Immature natural killer cell (primary cell): ENCODE measurements around the gene IFNGR1. TPM values are rescaled to one million over a fixed set of nuclear protein-coding genes. Genes with fewer than 3 reads are reported as not detected.
A peak's percentile ranks its signal among the peaks of the same experiment; 100 is the strongest.
"Not testable (repeated sequence)": the region's sequence is repeated elsewhere in the genome, so short reads cannot be mapped to it uniquely, and the experiment has no call there.

ENCODE experiments used
- DNase-seq, 3 donors: peaks; one replicate each; pipeline ENCODE4 v3.0.0; 2022; ENCODE audit warnings: mixed read lengths in 1 of 3
- H3K27ac Mint-ChIP-seq, 6 donors: one replicate each; pipeline ENCODE4 v1.8.0; 2020; ENCODE audit warnings: mixed read lengths in 6 of 6, mild to moderate bottlenecking in 5 of 6, inconsistent platforms in 4 of 6, moderate library complexity in 3 of 6
- H3K27me3 Mint-ChIP-seq, 3 donors: one replicate each; pipeline ENCODE4 v1.8.0; 2020 to 2021; ENCODE audit warnings: low read depth in 3 of 3, mild to moderate bottlenecking in 3 of 3, mixed read lengths in 3 of 3, moderate library complexity in 3 of 3, inconsistent platforms in 1 of 3
- H3K36me3 Mint-ChIP-seq, 3 donors: one replicate each; pipeline ENCODE4 v1.8.0; 2020; ENCODE audit warnings: mixed read lengths in 3 of 3, inconsistent platforms in 2 of 3, mild to moderate bottlenecking in 2 of 3
- H3K4me1 Mint-ChIP-seq, 2 donors: one replicate each; pipeline ENCODE4 v1.8.0; 2020; ENCODE audit warnings: inconsistent platforms in 2 of 2, mild to moderate bottlenecking in 2 of 2, mixed read lengths in 2 of 2, moderate library complexity in 1 of 2
- H3K4me3 Mint-ChIP-seq, 5 donors: one replicate each; pipeline ENCODE4 v1.8.0; 2020; ENCODE audit warnings: mild to moderate bottlenecking in 5 of 5, mixed read lengths in 5 of 5, inconsistent platforms in 3 of 5, moderate library complexity in 3 of 5
- H3K9me3 Mint-ChIP-seq, 6 donors: one replicate each; pipeline ENCODE4 v1.8.0; 2020; ENCODE audit warnings: mild to moderate bottlenecking in 6 of 6, mixed read lengths in 6 of 6, inconsistent platforms in 4 of 6, moderate library complexity in 3 of 6
- polyA plus RNA-seq, 3 donors: library from polyadenylated mRNA; unstranded; fragments of 300-500 nt; fragmentation: Illumina TruSeq; gene quantifications; one replicate each; pipeline ENCODE4 v1.2.3, GENCODE V29; 2021

IFNGR1 gene
- polyA plus RNA-seq, 3 donors from 2014 or later = 70.4 to 79.3 (median 70.4) TPM

GRCh38 chr6:137254430-137254829, 35.2 kb upstream of the IFNGR1 start:
- Mint-ChIP-seq H3K36me3 (peaks cover 14 to 18% (median 17%) of the 10 kb centered on the region in 3 donors), H3K27ac (peak overlapping the region in 2 of 6 donors; percentile 42 to 74), H3K4me1 (peaks cover 30 to 33% of the 10 kb centered on the region in 2 donors), H3K9me3 (peaks cover 22 to 36% (median 31%) of the 10 kb centered on the region in 6 donors), H3K27me3 (peaks cover 10 to 24% (median 19%) of the 10 kb centered on the region in 3 donors)
- DNase-seq = peak in 1 of 3 donors; percentile 29
- not testable (repeated sequence) for H3K4me3 Mint-ChIP-seq

- Mint-ChIP-seq H3K9me3 (peaks cover 2 to 11% (median 6%) of the 10 kb centered on the region in 6 donors), H3K27me3 (peaks cover 0 to 6% (median 2%) of the 10 kb centered on the region in 3 donors), H3K4me1 (no peaks in the 10 kb centered on the region), H3K27ac (peak overlapping the region in 1 of 6 donors; percentile 3), H3K36me3 (peaks cover 0 to 13% (median 3%) of the 10 kb centered on the region in 3 donors), H3K4me3 (no peak overlapping the region)
- DNase-seq = no peak
Observed at GRCh38 chr6:137248702-137249101, 29.5 kb upstream of the IFNGR1 start.

- H3K27me3 Mint-ChIP-seq = peaks cover 0 to 6% (median 0%) of the 10 kb centered on the region in 3 donors
- no peak for DNase-seq
- no peak overlapping the region for H3K27ac Mint-ChIP-seq
- H3K4me1 Mint-ChIP-seq = no peaks in the 10 kb centered on the region
- H3K36me3 Mint-ChIP-seq = peaks cover 0 to 9% (median 0%) of the 10 kb centered on the region in 3 donors
- H3K9me3 Mint-ChIP-seq = peaks cover 0 to 7% (median 2%) of the 10 kb centered on the region in 6 donors
- no peak overlapping the region for H3K4me3 Mint-ChIP-seq
Observed at GRCh38 chr6:137247724-137248123, 28.5 kb upstream of the IFNGR1 start.

GRCh38 chr6:137246791-137247202, 27.6 kb upstream of the IFNGR1 start:
- DNase-seq = no peak
- no peaks in the 10 kb centered on the region for H3K4me1 Mint-ChIP-seq
- peaks cover 0 to 6% (median 0%) of the 10 kb centered on the region in 3 donors for H3K27me3 Mint-ChIP-seq
- H3K9me3 Mint-ChIP-seq = no peaks in the 10 kb centered on the region
- H3K36me3 Mint-ChIP-seq = peaks cover 0 to 4% (median 0%) of the 10 kb centered on the region in 3 donors
- H3K27ac Mint-ChIP-seq = no peak overlapping the region
- H3K4me3 Mint-ChIP-seq = no peak overlapping the region

DNA sequence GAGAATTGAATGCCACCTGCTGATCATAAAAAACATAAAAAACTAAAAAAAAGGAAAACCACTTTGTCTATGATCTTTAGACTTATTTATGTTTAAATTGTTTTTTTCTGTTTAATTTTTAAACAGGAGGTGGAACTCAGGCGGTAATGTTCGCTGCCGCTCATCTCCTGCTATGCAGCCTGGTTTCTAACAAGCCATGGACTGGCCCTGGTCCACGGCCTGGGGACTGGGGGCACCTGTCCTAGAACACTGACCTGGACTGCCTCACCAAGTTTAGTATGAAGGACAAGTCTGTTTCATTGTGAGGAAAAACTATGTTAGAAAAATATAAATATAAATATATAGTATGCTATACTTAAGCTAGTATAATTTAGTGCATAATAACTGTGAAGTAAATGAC, 27.0 kb upstream of the IFNGR1 start:
- H3K27me3 Mint-ChIP-seq = peaks cover 0 to 6% (median 0%) of the 10 kb centered on the region in 3 donors
- no peak for DNase-seq
- H3K36me3 Mint-ChIP-seq = peaks cover 0 to 4% (median 0%) of the 10 kb centered on the region in 3 donors
- H3K9me3 Mint-ChIP-seq = no peaks in the 10 kb centered on the region
- H3K4me1 Mint-ChIP-seq = no peaks in the 10 kb centered on the region
- no peak overlapping the region for H3K4me3 Mint-ChIP-seq
- H3K27ac Mint-ChIP-seq = no peak overlapping the region

DNA sequence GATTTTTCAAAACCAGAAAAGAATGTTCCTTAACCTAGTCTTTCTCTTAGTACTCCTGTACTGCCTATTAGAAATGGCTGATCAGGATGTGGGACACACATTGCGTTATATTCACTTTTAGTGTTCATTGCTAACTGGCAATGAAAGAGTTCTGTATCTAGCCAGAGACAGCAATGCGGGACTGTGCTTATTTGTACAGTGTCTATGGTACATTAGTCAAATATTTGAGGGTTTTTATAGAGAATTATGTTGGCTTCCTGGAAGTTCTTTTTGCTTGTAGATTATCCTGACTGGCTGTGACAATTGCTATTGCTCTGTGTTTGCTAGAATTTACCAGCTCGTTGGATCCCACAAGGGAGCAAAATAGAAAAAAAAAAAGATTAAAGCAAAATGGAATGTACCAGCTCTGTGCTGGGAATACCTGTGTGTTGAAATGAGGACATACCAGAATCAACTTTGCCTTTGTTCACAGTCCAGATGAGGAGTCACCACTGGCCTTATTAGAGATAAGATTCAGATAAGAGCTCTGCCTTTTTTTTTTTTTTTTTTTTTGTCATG, 22.4 kb upstream of the IFNGR1 start:
- peaks cover 17 to 26% of the 10 kb centered on the region in 2 donors for H3K4me1 Mint-ChIP-seq

DNA sequence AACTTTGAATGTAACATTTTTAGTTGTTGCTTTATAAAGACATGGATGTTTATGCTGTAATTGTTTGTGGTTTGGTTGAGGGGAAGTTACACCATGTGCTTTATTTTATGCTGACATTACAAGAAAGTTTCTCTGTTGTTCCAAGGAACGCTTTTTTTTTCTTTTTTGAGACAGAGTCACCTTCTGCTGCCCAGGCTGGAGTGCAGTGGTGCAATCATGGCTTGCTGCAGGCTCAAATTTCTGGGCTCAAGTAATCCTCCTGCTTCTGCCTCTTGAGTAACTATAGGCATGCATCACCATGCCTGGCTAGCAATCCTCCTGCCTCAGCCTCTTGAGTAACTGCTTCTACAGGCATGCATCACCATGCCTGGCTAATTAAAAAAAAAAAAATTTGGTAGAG, 21.0 kb upstream of the IFNGR1 start:
- no peak for DNase-seq
- peaks cover 0 to 6% (median 5%) of the 10 kb centered on the region in 3 donors for H3K36me3 Mint-ChIP-seq
- H3K9me3 Mint-ChIP-seq = peaks cover 0 to 6% (median 0%) of the 10 kb centered on the region in 6 donors
- H3K27me3 Mint-ChIP-seq = peaks cover 0 to 2% (median 0%) of the 10 kb centered on the region in 3 donors
- no peak overlapping the region for H3K27ac Mint-ChIP-seq
- peaks cover 28 to 31% of the 10 kb centered on the region in 2 donors for H3K4me1 Mint-ChIP-seq
- peak overlapping the region in 3 of 5 donors; percentile 5 to 44 (median 19) for H3K4me3 Mint-ChIP-seq

More for the DNA sequence above, 22.4 kb upstream of the IFNGR1 start:
- Mint-ChIP-seq H3K36me3 (peaks cover 0 to 6% (median 5%) of the 10 kb centered on the region in 3 donors), H3K27ac (no peak overlapping the region), H3K9me3 (peaks cover 0 to 6% (median 0%) of the 10 kb centered on the region in 6 donors), H3K4me3 (no peak overlapping the region), H3K27me3 (peaks cover 0 to 8% (median 0%) of the 10 kb centered on the region in 3 donors)
- no peak for DNase-seq

GRCh38 chr6:137237413-137238170, 18.4 kb upstream of the IFNGR1 start:
- Mint-ChIP-seq H3K36me3 (peaks cover 0 to 6% (median 5%) of the 10 kb centered on the region in 3 donors), H3K4me3 (no peak overlapping the region), H3K27me3 (peaks cover 0 to 6% (median 1%) of the 10 kb centered on the region in 3 donors), H3K27ac (peak overlapping the region in 2 of 6 donors; percentile 17 to 24), H3K9me3 (peaks cover 0 to 6% (median 0%) of the 10 kb centered on the region in 6 donors), H3K4me1 (peaks cover 54 to 56% of the 10 kb centered on the region in 2 donors)
- DNase-seq = no peak

DNA sequence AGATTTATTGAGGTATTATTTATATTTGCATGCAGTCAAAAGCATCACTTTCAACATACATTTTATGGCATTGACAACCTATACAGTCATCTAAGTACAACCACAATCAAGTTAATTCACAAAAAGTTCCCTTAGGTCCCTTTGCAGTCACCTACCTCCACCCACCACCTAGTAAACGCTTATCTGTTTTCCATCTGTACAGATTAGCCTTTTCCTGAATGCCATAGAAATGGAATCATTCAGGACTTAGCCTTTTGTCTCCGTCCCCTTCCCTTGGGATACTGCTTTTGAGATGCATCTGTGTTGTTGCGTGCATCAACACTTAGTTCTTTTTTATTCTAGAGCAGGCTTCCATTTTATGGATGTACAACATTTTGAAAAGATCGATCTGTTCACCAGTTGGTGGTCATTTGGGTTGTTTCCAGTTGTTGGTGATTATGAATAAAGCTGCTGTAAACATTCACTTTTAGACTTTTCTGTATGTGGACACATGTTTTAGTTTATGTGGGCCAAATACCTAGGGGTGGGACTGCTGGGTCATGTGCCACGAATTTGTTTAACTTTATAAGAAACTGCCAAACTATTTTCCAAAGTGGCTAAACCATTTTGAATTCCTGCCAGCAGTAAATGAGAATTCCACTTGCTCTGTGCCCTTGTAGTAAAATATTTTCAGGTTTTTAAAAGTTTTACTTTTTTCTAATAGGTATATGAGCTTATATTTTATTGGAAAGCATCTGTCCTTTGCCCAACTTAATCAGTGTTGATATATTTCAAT, 17.6 kb upstream of the IFNGR1 start:
- peaks cover 62 to 63% of the 10 kb centered on the region in 2 donors for H3K4me1 Mint-ChIP-seq
- H3K27me3 Mint-ChIP-seq = peaks cover 0 to 6% (median 4%) of the 10 kb centered on the region in 3 donors
- H3K36me3 Mint-ChIP-seq = peaks cover 0 to 6% (median 5%) of the 10 kb centered on the region in 3 donors
- H3K9me3 Mint-ChIP-seq = peaks cover 0 to 6% (median 0%) of the 10 kb centered on the region in 6 donors
- H3K4me3 Mint-ChIP-seq = peak overlapping the region in 1 of 5 donors; percentile 25
- no peak for DNase-seq
- peak overlapping the region in 1 of 6 donors; percentile 42 for H3K27ac Mint-ChIP-seq

- Mint-ChIP-seq H3K4me3 (peak overlapping the region in 1 of 5 donors; percentile 36), H3K9me3 (peaks cover 0 to 6% (median 0%) of the 10 kb centered on the region in 6 donors), H3K4me1 (peaks cover 71 to 73% of the 10 kb centered on the region in 2 donors), H3K27ac (peak overlapping the region in 2 of 6 donors; percentile 66 to 83), H3K36me3 (peaks cover 0 to 6% (median 5%) of the 10 kb centered on the region in 3 donors), H3K27me3 (peaks cover 0 to 6% (median 4%) of the 10 kb centered on the region in 3 donors)
- no peak for DNase-seq
Observed at GRCh38 chr6:137235686-137236085, 16.5 kb upstream of the IFNGR1 start.

DNA sequence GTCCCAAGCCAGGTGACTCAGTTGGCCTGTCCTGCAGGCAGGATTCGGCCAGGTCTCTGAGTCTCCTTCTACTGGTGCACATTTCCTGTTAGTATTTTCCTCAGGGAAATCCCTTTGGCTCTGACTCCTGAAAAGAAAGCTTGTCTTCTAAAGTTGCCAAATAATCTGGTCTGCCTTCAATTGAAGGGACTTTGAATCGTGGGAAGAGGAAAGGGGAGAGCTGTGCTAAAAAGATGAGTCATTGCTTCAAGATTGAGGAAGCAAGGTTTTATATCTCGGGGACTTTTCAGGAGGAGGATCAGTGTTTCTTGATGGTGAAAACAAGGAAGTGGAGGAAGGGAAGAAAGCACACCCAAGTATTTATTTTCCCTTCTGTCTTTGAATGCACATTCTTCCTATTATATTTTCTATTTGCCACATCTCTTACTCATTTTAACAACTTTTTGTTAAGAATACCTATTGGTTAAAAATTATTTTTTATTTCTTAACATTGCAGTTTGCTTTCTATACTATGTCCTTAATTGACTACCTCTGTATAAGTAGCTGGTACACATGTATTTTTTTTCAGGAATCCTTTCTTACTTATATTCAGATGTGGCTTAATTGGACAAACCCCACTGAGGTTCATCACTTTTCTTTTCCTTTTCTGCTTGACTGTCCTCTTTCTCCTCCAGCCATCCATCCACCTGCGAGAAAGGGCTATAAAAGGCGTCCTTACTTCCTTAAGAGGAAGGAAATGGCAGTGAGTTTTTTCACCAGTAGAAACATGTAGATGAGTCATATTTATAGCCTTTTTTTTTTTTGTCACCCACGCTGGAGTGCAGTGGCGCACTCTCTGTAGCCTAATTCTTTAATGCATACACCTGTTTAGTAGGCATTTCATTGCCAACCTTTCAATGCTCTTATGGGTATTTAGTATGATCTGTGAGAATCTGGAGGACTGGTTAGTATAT, 15.0 kb upstream of the IFNGR1 start:
- Mint-ChIP-seq H3K4me1 (peaks cover 73 to 76% of the 10 kb centered on the region in 2 donors), H3K36me3 (peaks cover 0 to 6% (median 5%) of the 10 kb centered on the region in 3 donors), H3K9me3 (peaks cover 0 to 6% (median 0%) of the 10 kb centered on the region in 6 donors), H3K4me3 (peak overlapping the region; percentile 60 to 83 (median 74)), H3K27ac (peak overlapping the region; percentile 50 to 94 (median 86)), H3K27me3 (peaks cover 2 to 9% (median 6%) of the 10 kb centered on the region in 3 donors)
- peak; percentile 52 to 58 (median 58) for DNase-seq

DNA sequence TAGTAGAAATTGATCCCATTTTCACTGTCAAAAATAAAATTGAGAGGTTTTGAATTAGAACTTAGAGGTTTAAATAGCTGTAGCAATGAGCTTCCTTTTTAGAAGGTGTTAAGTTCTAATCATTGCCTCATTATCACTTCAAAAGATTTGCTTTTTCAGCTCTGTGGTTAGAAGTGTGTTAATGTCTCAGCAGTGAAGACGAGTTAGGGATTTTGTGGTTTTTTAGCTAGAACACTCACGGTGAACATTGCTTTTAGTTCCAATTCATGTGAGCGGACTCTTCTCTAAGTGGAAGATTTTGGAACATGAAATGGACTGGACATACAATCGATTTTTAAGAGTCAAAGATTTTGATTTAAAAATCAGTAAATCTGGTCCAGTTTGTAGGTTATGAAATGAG, 12.7 kb upstream of the IFNGR1 start:
- H3K36me3 Mint-ChIP-seq = no peaks in the 10 kb centered on the region
- peak overlapping the region; percentile 62 to 94 (median 90) for H3K27ac Mint-ChIP-seq
- peak overlapping the region; percentile 76 to 86 (median 85) for H3K4me3 Mint-ChIP-seq
- peak; percentile 75 to 80 (median 77) for DNase-seq
- no peaks in the 10 kb centered on the region for H3K9me3 Mint-ChIP-seq
- peaks cover 84 to 89% of the 10 kb centered on the region in 2 donors for H3K4me1 Mint-ChIP-seq
- peaks cover 2 to 9% (median 4%) of the 10 kb centered on the region in 3 donors for H3K27me3 Mint-ChIP-seq
